H1 (cell line): ENCODE data around the gene LRRC28.

ENCODE experiments used
- KDM1A ChIP-seq: fragments of 200-600, 300-600 bp; sonication (generic); IDR thresholded peaks from 2 replicates; pipeline ENCODE4 v1.7.1; 2016; ENCODE audit warnings: mild to moderate bottlenecking, low read length, borderline replicate concordance
- POLR2A ChIP-seq, 2 experiments: IDR thresholded peaks; 1 replicate in 1 of 2; 2 replicates in 1 of 2; pipeline ENCODE4 v1.6.1; 2011; ENCODE audit warnings: low read depth in 2 of 2, low read length in 2 of 2, mild to moderate bottlenecking in 2 of 2; ENCODE audit errors: control extremely low read depth in 1 of 2

DNA sequence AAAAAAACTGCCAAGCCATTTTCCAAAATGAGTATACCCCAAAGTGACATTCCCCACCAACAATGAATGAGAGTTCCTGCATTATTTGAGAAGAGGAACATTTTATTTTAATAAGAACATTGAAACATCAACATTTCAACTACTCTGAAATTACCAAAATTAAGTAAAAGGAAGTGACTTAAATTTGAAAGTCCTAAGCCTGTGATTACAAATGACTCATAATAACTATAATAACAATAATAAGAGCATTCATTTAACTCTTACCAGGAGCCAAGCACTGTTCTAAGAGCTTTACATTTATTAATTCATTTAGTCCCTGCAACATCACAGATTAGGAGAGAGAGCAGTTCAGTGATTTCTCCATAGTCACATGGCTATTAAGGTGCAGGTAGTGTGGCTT is 32.4 kb downstream of the LRRC28 start:
- TF ChIP-seq KDM1A (no peak), POLR2A (IDR thresholded peaks at IDR 0.05; ENCODE audit: control extremely low read depth in 1 of 2, low read depth in 2 of 2, low read length in 2 of 2) (no peak)
